GM21367 (cell line): ENCODE data around the gene ABCD2.
"Not testable (repeated sequence)": the region's sequence is repeated elsewhere in the genome, so short reads cannot be mapped to it uniquely, and the experiment has no call there.

Experiments used
- ATAC-seq: cut with Tn5 transposase; IDR thresholded peaks from one replicate; pipeline ENCODE4 v1.9.1; 2021; ENCODE audit not compliant: unreplicated experiment

The ABCD2 gene

DNA sequence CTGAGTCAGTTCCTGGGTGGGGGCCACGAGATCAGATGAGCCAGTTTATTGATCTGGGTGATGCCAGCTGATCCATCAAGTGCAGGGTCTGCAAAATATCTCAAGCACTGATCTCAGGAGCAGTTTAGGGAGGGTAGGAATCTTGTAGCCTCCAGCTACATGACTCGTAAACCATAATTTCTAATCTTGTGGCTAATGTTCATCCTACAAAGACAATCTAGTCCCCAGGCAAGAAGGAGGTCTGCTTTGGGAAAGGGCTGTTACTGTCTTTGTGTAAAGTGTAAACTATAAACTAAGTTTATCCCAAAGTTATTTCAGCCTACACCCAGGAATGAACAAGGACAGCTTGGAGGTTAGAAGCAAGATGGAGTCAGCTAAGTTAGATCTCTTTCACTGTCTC is 75.4 kb downstream of the ABCD2 start:
- not testable (repeated sequence) for ATAC-seq

DNA sequence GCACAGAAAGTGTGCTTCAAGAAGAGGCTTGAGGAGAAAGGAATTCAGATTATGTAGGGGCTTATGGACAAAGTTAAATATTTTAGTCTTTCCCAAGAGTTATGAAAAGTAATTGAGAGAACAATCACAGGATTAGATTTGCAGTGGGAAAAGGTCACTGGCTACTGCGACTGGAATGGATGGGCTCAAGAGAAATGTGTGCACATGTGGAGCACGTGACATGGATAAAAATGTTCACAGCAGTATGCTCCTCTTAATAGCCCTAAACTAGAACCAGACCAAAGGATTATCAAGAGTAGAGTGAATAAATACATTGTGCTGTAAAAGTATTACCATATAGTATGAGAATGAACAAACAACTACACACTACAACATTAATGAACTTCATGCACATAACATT is 78.1 kb downstream of the ABCD2 start:
- no peak for ATAC-seq

DNA sequence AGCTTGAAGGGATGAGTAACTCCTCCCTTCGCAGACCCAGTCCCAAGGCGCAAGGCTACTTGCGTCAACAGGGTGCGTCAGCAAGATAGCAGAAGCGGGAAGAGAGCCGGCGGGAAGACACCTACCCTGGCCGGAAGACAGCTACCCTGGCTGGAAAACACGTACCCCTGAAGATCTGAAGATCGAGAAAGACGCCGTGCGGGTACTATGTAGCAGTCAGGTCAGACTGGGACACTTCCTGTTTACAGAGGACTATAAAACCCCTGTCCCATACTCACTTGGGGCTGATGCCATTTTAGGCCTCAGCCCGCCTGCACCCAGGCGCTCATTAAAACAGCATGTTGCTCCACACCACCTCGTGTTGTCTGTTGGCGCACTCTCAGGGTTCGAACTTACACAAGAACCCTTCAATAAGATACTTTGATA is 80.9 kb downstream of the ABCD2 start:
- ATAC-seq = no peak

DNA sequence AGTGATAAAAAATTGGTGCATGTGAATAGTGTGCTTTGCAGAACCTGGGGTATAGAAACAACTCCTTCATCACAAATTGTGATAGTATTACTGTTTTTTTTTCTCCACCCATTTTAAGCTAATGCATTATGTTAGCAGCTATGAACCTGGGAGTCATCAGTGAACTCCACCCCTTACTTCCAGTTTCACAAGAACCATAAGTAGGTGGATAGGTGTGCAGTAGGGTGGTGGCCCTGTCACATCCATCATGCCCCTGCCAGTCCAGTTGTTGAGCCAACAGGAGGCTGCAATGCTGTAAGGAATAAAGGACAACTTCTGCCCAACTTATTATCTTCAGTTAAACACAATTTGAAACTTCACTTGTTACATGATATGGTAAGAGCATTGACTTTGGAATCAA is 85.7 kb downstream of the ABCD2 start:
- ATAC-seq = no peak

DNA sequence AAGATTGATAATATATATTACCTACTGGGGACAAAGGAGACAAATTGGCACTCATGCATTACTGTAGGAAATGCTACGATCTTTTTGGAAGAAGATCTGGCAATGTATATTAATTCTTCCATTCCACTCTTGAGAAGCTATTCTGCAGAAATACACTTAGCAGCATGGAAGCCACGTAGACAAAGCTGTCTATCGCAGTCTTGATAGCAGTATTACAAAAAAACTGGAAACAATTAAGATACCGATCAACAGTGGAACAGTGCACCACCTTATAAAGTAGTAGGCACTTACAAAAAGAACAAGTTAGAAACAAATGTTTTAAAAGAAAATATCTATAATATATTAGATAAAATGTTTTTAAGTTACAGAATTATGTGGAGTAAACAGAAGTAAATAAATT is 87.2 kb downstream of the ABCD2 start:
- ATAC-seq = no peak

DNA sequence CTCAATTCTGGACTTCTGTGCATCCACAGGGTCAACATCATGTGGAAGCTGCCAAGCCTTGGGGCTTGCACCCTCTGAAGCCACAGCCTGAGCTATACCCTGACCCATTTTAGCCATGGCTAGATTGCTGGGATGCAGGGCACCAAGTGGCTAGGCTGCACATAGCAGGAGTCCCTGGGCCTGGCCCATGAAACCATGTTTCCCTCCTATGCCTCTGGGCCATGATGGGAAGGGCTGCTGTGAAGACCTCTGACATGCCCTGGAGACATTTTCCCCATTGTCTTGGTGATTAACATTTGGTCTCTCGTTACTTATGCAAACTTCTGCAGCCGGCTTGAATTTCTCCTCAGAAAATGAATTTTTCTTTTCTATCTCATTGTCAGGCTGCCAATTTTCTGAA is 92.6 kb downstream of the ABCD2 start:
- ATAC-seq = no peak

DNA sequence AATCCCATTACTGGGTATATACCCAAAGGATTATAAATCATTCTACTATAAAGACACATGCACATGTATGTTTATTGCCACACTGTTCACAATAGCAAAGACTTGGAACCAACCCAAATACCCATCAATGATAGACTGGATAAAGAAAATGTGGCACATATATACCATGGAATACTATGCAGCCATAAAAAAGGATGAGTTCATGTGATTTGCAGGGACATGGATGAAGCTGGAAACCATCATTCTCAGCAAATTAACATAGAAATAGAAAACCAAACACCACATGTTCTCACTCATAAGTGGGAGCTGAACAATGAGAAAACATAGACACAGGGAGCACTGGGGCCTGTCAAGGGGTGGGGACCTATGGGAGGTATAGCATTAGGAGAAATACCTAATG is 97.4 kb downstream of the ABCD2 start:
- not testable (repeated sequence) for ATAC-seq

DNA sequence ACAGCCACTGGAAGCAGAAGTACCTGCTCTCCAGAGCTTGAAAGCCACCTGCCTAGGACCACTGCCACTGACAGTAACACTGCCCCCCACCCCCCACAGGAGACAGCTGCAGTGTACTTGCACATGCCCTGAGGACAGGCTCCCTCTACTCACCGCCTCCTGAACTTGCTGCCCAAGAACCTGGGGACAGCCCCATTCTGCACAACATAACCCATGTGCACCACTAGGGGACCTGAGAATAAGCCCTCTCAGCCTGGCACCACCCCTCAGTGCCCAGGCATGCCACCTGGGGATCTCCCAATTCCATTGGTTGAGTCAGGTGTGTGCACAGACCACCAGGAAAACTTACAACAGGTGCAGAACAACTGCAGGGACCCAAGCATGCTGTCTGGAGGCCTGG is 109.6 kb downstream of the ABCD2 start:
- no peak for ATAC-seq

DNA sequence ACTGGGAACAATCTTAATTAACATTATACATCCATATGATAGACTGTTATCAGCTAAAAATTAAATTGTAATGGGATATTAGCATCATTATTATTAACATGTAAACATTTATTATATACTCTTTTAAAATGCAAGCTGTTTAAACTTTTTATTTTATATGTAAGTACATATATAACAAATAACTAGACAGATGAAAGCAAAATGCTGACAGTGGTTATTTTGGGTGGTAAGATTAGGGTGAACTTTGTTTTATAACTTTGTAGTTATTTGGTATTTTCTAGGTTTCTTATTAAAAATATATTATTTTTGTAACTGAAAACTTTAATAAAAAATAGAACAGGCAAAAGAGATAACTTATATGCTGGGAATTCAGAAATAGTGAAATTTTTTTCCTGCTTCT is 114.0 kb downstream of the ABCD2 start:
- no peak for ATAC-seq

DNA sequence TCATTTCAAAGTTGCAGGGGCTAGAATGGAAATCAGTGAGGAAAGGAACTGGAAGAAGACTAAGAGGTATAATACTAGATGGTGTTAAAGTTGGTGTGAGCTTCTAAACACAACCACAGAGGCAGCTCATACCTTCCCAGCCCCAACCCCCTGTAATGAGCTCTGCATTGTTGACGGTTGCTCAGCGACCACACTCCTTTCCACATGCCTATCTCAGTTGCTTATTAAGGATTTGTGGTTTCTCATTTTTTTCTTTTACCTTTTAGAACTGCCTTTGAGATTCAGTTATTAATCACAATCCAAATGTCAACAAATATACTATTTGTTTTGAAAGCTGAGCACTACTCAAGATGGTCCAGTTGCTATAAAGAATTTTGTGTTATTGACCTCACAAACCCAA is 114.6 kb downstream of the ABCD2 start:
- ATAC-seq = no peak

DNA sequence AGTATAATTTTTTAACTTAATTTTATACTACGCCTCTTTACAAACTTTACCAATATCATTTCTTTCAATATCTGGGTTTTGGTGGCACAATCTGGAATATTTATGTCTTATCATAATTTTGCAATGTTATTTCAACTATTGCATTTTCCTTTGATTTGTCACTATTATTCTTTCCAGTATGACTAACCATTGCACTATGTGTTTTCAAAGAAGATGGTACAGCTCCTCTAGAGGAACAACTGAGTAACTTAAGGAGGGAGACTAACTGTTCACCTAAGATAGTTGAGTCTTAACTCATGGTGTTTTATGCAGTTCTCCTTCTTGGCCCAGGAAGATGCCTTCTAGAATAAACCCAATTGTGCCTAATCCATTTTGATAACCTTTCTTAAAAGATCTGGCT is 116.2 kb downstream of the ABCD2 start:
- ATAC-seq = no peak

DNA sequence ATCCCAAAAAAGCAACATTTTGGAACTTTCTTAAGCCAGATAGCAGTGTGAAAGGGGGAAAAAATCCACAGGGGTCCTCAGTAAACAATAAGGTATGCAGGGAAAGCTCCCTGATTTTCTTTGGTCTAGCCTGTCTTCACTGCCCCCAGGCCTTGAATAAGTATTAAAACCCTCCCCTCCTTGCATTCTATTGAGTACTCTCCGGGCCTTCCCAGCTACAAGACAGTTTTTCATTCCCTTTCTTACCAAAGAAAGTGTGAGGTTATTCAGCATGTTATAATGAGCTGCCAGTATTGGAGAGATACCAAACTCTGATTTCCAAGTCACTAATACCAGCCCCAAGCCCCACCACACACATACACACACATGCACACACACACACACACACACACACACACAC is 116.9 kb downstream of the ABCD2 start:
- ATAC-seq = no peak
